NCI-H526 treated with DMSO at 0.1 percent for 48 hours (cell line): ENCODE measurements around the gene ABCA6.

Experiments used
- DNase-seq: peaks from one replicate; lab custom pipeline; 2025; lab: John Stamatoyannopoulos, UW

Gene ABCA6

DNA sequence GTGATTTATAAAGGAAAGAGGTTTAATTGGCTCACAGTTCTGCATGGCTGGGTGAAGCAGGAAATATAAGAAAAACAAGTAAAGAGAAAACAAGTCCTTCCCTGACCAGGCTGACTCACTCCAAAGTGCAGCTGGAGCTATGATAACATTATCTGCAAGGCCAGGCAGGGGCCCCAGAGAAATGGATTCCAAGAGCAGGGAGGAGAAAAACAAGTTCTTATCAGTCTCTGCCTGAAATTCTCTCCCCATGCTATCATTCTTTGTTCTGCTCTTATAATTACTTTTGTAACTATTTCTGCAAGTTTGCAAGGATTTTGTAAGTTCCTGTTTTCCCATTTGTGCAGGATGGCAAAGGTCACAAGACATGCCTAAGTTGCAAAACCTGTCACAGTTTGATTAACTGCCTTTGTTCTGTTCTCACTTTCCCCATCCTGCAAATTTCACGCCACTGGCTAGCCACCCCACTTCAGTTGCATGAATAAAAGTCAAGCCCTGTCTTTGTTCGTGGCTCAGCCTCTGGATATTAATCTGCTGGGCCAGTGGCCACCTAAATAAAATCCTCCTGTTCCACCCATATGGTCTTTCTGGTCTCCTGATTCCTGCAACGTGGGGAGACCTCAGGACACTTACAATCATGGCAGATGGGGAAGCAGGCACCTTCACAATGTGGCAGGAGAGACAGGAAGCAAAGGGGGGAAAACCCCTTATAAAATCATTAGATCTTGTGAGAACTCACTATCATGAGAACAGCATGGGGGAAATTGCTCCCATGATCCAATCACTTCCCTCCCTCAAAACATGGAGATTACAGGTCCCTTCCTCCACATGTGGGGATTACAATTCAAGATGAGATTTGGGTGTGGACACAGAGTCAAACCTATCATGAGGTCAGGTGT is 94.1 kb downstream of the ABCA6 start:
- DNase-seq: no peak

DNA sequence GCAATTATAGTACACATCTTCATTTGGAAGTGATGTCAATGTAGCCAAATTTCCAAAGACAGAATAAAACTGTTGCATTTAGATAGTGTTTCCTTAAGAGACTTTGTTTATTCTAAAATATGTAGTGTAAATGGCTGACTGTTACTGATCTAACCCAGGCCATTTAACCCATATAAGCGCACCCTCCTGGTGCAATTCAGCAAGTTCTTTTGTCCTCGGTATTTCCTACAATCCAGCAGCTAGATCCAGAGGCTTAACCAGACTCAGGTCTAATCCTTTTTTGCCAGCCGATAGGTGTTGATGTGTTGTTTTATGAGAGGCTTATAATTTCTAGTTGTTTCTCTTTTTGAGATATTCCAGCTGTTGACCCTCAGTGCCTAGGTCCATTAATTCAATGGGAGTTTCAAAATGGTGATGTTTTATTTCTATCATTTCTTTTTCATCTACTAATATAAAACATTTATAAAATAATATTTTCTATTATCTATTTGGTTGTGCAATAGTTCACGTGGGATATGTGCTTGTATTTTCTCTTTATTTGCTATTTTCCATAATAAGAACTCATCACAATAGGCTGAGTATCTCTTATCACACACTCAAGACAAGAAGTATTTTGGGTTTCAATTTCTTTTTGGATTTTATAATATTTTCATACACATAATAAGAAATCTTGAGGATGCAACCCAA is 95.4 kb downstream of the ABCA6 start:
- DNase-seq: no peak

DNA sequence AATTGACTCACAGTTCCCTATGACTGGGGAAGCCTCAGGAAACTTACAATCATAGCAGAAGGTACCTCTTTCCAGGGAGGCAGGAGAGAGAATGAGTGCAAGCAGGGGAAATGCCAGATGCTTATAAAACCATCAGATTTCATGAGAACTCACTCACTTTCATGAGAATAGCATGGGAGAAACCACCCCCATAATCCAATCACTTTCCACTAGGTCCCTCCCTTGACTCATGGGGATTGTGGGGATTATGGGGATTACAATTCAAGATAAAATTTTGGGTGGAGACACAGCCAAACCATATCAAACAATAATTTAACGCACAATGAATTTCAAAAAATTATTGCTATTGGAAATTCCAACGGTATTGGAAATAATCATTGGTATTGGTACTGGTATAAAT is 96.0 kb downstream of the ABCA6 start:
- DNase-seq: no peak

DNA sequence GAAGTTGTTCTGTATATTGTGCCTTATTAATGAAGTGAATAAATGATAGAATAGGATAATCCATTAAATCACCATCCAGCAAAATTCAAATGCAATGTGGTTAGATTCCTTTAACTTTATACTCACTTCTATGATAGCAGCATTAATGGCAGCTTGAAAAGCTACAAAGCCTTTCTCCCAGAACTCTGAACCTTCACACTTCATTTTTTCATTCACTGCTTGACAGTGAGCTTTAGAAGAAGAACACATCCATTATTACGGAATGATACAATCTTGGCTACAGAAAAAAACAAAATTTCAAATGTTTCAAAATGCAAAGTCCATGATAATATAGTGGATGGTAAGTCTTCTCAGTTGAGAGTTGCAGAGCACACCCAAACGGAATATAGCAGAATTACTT is 97.3 kb downstream of the ABCA6 start:
- DNase-seq: no peak

DNA sequence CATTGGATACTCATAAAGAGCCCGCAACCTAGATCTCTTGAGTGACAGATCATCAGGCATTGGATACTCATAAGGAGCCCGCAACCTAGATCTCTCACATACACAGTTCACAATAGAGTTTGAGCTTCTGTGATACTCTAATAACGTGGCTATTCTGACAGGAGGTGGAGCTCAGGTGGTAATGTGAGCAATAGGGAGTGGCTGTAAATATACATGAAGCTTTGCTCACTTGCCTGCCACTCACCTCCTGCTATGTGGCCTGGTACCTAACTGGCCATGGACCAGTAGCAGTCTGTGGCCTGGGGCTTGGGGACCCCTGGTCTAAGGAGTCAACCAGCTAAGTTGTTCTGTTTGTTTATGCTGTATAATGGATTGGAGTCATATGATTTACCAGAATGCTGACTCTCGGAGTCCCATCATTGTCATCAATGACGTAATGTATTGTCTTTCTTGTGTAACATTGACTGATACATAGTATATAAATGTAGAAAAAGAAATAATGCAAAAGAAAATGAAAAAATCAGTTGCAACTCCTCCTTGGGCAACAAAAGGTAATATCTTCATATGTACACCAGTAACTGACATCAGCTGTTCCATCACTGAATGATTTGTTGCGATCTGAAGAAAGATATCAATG is 98.5 kb downstream of the ABCA6 start:
- no peak for DNase-seq

DNA sequence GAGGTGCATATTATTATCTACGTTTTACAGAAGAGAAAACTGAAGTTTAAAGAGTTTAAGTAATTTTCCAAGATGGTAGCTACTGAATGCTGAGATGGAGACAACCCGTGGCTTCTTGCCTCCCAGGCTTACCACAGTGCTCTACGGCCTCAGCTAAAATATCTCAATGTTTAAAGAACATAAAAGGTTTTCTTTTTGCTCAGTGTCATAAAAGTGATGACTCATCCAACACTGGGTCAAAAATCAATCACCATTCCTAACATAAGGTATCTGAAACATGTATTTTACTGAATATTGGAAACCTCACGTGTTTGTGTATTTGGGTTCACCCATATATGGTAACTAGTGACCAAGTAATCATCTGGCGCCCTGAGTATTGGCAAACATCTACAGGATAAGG is 99.4 kb downstream of the ABCA6 start:
- no peak for DNase-seq

DNA sequence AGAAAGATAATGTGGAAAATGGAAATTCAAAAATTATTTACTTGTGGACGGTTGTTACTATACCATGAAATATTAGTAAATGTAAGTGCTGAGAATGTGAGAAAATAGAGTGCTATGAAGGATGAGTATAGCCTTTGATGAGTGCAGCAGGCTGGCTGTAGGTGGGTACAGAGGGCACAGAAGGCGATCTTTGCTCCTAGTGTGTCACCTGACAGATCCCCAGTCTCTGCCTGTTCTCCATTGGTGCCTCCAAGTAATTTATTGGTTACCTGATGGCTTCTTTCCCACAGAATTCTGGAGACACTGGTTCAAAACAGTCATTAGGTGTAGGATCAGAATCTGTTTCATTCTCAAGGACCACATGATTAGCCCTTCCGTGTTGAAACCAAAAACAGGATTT is 109.9 kb downstream of the ABCA6 start:
- no peak for DNase-seq

DNA sequence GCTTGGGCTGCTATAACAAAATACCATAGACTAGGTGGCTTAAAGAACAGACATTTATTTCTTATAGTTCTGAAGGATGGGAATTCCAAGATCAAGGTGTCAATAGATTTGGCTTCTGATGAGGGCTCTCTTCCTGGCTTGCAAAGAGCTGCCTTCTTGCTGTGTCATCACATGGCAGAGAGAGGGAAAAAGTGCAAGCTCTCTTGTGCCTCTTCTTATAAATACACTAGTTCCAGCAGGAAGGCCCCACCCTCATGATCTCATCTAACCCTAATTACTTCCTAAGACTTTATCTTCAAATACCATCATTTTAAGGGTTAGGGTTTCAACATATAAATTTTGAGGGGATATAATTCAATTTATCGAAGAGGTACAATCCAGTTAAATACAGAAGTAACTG is 111.5 kb downstream of the ABCA6 start:
- no peak for DNase-seq
